HepG2 (cell line): ENCODE results near the gene BMAL1. TPM values are rescaled to one million over a fixed set of nuclear protein-coding genes. Genes with fewer than 3 reads are reported as not detected.

Source experiments
- ATAC-seq: fragments of 200-7000 bp; cut with Tn5 transposase; 3 replicates; pipeline ENCODE4 v1.9.1; 2020; ENCODE audit warnings: mild to moderate bottlenecking, moderate library complexity
- BruUV-seq: library from RNA; stranded (reverse); fragments of 400-500 nt; replicated peaks from 2 replicates; lab custom pipeline; 2021; lab: Mats Ljungman, UMichigan
- CTCF ChIA-PET: fragments of 300-600 bp; formaldehyde crosslinking; extraction: SDS; loops from one replicate; lab custom pipeline; 2021; ENCODE audit warnings: low total read pairs, inconsistent platforms, low intra/inter-chr PET ratio; lab: Yijun Ruan, JAX
- POLR2A ChIA-PET: fragments of 350-600 bp; sonication (Branson Sonifier 250); formaldehyde crosslinking; loops from one replicate; lab custom pipeline; 2020; ENCODE audit warnings: antibody characterized with exemption, inconsistent platforms; lab: Yijun Ruan, JAX
- DNase-seq: peaks from one replicate; pipeline ENCODE4 v3.0.0-alpha.2; 2015; ENCODE audit warnings: low spot score
- FAIRE-seq: peaks from 3 replicates; lab custom pipeline; 2011; peaks lifted over from hg19 to GRCh38; lab: Jason Lieb, UNC
- H2AFZ ChIP-seq: one replicate; pipeline ENCODE4 v1.6.1; 2011; ENCODE audit warnings: low read length, inconsistent platforms
- H3K27ac ChIP-seq: fragments of 300-600 bp; 3 replicates; pipeline ENCODE4 v1.8.0; 2011; ENCODE audit warnings: mixed run types, mild to moderate bottlenecking, mixed read lengths, low read length, inconsistent platforms; ENCODE audit not compliant: insufficient read depth; ENCODE audit errors: extremely low read length
- H3K27me3 ChIP-seq, 2 experiments: fragments of 200-600 bp in 1 of 2; 2 replicates in 1 of 2; 3 replicates in 1 of 2; pipeline versions ENCODE4 v1.6.0 to v1.8.0; 2011; ENCODE audit warnings: low read length in 2 of 2, mild to moderate bottlenecking in 2 of 2, moderate library complexity in 2 of 2, inconsistent platforms in 1 of 2; ENCODE audit not compliant: insufficient read depth in 2 of 2, control insufficient read depth in 1 of 2
- H3K36me3 ChIP-seq, 2 experiments: fragments of 200-600 bp in 1 of 2; replicated peaks in 1 of 2; 2 replicates in 1 of 2; 3 replicates in 1 of 2; pipeline versions ENCODE4 v1.5.1 to v1.8.0; 2011; ENCODE audit warnings: low read length in 2 of 2, inconsistent platforms in 1 of 2; ENCODE audit not compliant: insufficient read depth in 2 of 2, control insufficient read depth in 1 of 2
- H3K4me1 ChIP-seq: 2 replicates; pipeline ENCODE4 v1.5.1; 2012; ENCODE audit warnings: low read length, inconsistent platforms; ENCODE audit not compliant: insufficient read depth
- H3K4me2 ChIP-seq: 2 replicates; pipeline ENCODE4 v1.6.0; 2011; ENCODE audit warnings: low read depth, low read length, inconsistent platforms
- H3K4me3 ChIP-seq, 3 experiments: fragments of 200-600 bp in 1 of 3; sonication (generic), shearing (Covaris generic) in 1 of 3; replicated peaks in 1 of 3; 2 replicates each; pipeline ENCODE4 v1.5.1; 2011 to 2016; ENCODE audit warnings: low read length in 3 of 3, inconsistent platforms in 2 of 3, low read depth in 2 of 3, mild to moderate bottlenecking in 2 of 3, control low read depth in 1 of 3, mixed read lengths in 1 of 3; ENCODE audit not compliant: insufficient read depth in 1 of 3
- H3K79me2 ChIP-seq: one replicate; pipeline ENCODE4 v1.6.1; 2011; ENCODE audit warnings: low read length, inconsistent platforms; ENCODE audit not compliant: insufficient read depth
- H3K9ac ChIP-seq: 2 replicates; pipeline ENCODE4 v1.6.0; 2011; ENCODE audit warnings: mild to moderate bottlenecking, low read depth, low read length, inconsistent platforms; ENCODE audit not compliant: insufficient read depth
- H3K9me3 ChIP-seq: 2 replicates; pipeline ENCODE4 v1.5.1; 2012; ENCODE audit warnings: mild to moderate bottlenecking, low read length
- H4K20me1 ChIP-seq: 2 replicates; pipeline ENCODE4 v1.6.0; 2011; ENCODE audit warnings: inconsistent platforms, mild to moderate bottlenecking, low read length, moderate library complexity; ENCODE audit not compliant: insufficient read depth
- CSRNP1 ChIP-seq: sonication (generic); formaldehyde crosslinking; IDR thresholded peaks from 2 replicates; pipeline ENCODE4 v1.8.1; 2023; ENCODE audit warnings: mild to moderate bottlenecking, missing genetic modification reagents
- DZIP1 ChIP-seq: sonication (generic); formaldehyde crosslinking; IDR thresholded peaks from 2 replicates; pipeline ENCODE4 v1.5.0; 2020; ENCODE audit warnings: mild to moderate bottlenecking, missing genetic modification reagents
- HNRNPK ChIP-seq: fragments of 200-400 bp; formaldehyde crosslinking; IDR thresholded peaks from 2 replicates; pipeline ENCODE4 v1.6.1; 2018; ENCODE audit warnings: low read length, low read depth, moderate library complexity, mild to moderate bottlenecking; ENCODE audit not compliant: poor library complexity, severe bottlenecking
- KLF12 ChIP-seq: sonication (generic); formaldehyde crosslinking; IDR thresholded peaks from 2 replicates; pipeline ENCODE4 v1.4.0; 2020; ENCODE audit warnings: missing genetic modification reagents, borderline replicate concordance
- ZMYM3 ChIP-seq: sonication (generic); formaldehyde crosslinking; IDR thresholded peaks from 2 replicates; pipeline ENCODE4 v1.5.1; 2020; ENCODE audit warnings: mild to moderate bottlenecking, missing genetic modification reagents
- ZNF20 ChIP-seq: sonication (generic); formaldehyde crosslinking; IDR thresholded peaks from 2 replicates; pipeline ENCODE4 v1.4.0; 2020; ENCODE audit warnings: mild to moderate bottlenecking, moderate library complexity, missing genetic modification reagents
- ZNF256 ChIP-seq: sonication (generic); formaldehyde crosslinking; conservative IDR thresholded peaks from 2 replicates; pipeline ENCODE4 v1.4.0; 2020; ENCODE audit warnings: missing genetic modification reagents
- ZNF318 ChIP-seq: sonication (generic); formaldehyde crosslinking; IDR thresholded peaks from 2 replicates; pipeline ENCODE4 v1.4.0; 2020; ENCODE audit warnings: mild to moderate bottlenecking, missing genetic modification reagents
- ZNF34 ChIP-seq: sonication (generic); formaldehyde crosslinking; IDR thresholded peaks from 2 replicates; pipeline ENCODE4 v1.4.0; 2020; ENCODE audit warnings: mild to moderate bottlenecking, missing genetic modification reagents, borderline replicate concordance
- ZNF75D ChIP-seq: sonication (generic); formaldehyde crosslinking; IDR thresholded peaks from 2 replicates; pipeline ENCODE4 v1.8.1; 2023; ENCODE audit warnings: missing genetic modification reagents, mild to moderate bottlenecking, borderline replicate concordance
- WGBS: methylation state at CpG from one replicate; pipeline ENCODE4 v1.1.6; 2017; ENCODE audit warnings: low lambda C conversion rate; 5-methylcytosine and 5-hydroxymethylcytosine counted together
- in situ Hi-C: cut with HindIII; loops from 2 replicates; pipeline ENCODE4 v1.10.0; 2017; ENCODE audit warnings: low pct_unique_long_range_greater_than_20kb; ENCODE audit not compliant: extremely low pct_ligation_motif_present
- intact Hi-C: fragments of 100-400 bp; cut with micrococcal nuclease; formaldehyde crosslinking; loops from one replicate; pipeline ENCODE4 v1.10.0; 2022; ENCODE audit not compliant: unreplicated experiment
- polyA plus RNA-seq, 8 experiments: library from polyadenylated mRNA; depleted of rRNA in 3 of 8; stranded (reverse) in 7 of 8; unstranded in 1 of 8; fragments of >200 nt; fragmentation: Illumina TruSeq in 4 of 8; extraction: Trizol in 4 of 8; gene quantifications; 2 replicates each; pipeline versions ENCODE4 v1.2.1 to v1.2.3, GENCODE V29; 2011 to 2016; ENCODE audit warnings: low read depth in 4 of 8, missing spikeins in 1 of 8, mixed read lengths in 1 of 8; ENCODE audit not compliant: insufficient read depth in 1 of 8
- total RNA-seq, 5 experiments: library from RNA; depleted of rRNA; stranded (reverse); fragments of >200 nt; fragmentation: Illumina TruSeq; extraction: Trizol; gene quantifications; 2 replicates each; pipeline ENCODE4 v1.2.3, GENCODE V29; 2016; ENCODE audit warnings: low read depth in 1 of 5

BMAL1 gene
- total and polyA plus RNA-seq, 2 of the 13 experiments (the other 11 are each of a cell fraction or from before 2014, with no cell fraction given): 4.5 to 4.8 TPM

GRCh38 chr11:13271060-13271693 lies 6.4 kb upstream of the BMAL1 start:
- Histone ChIP-seq H3K4me2 (no peak overlapping the region), H3K4me1 (no peaks in the 10 kb centered on the region), H3K9me3 (no peaks in the 10 kb centered on the region), H3K4me3 (no peak overlapping the region), H3K27me3 (peaks cover 0 to 11% of the 10 kb centered on the region in 2 experiments; a peak in 3 of 5 replicates), H3K9ac (no peak overlapping the region), H3K27ac (no peak overlapping the region), H4K20me1 (no peaks in the 10 kb centered on the region), H3K36me3 (no peaks in the 10 kb centered on the region), H3K79me2 (no peaks in the 10 kb centered on the region), H2AFZ (no peak overlapping the region)
- intact Hi-C loops (loop anchor here (10.0 kb wide), 1 partner anchor 64 kb away; no protein-coding TSS in a partner anchor), in situ Hi-C loops (no loop called here)
- DNase-seq: no peak
- BruUV-seq: no TSS peak
- no peak for ATAC-seq
- 0% methylated on average over 1 of the region's 1 CpG for WGBS
- ChIA-PET POLR2A (no interaction called here), CTCF (no interaction called here)
- no peak for FAIRE-seq
- TF ChIP-seq ZNF318: no peak
- TF ChIP-seq ZNF256: no peak
- no peak for TF ChIP-seq DZIP1 (CRISPR knock-in tag)
- no peak for TF ChIP-seq HNRNPK
- no peak for TF ChIP-seq ZNF34 (CRISPR knock-in tag)
- TF ChIP-seq KLF12: no peak
- no peak for TF ChIP-seq ZNF75D (CRISPR knock-in tag)
- TF ChIP-seq ZMYM3 (CRISPR knock-in tag): no peak
- no peak for TF ChIP-seq ZNF20 (CRISPR knock-in tag)
- no peak for TF ChIP-seq CSRNP1 (CRISPR knock-in tag)
